Glutamatergic neuron (in vitro differentiated cells): ENCODE measurements around the gene EXOC4. TPM values are rescaled to one million over a fixed set of nuclear protein-coding genes. Genes with fewer than 3 reads are reported as not detected.
"Not testable (repeated sequence)": the region's sequence is repeated elsewhere in the genome, so short reads cannot be mapped to it uniquely, and the experiment has no call there.

Experiments
- DNase-seq: peaks from one replicate; pipeline ENCODE4 v3.0.0; 2022
- H3K27ac Mint-ChIP-seq: one replicate; pipeline ENCODE4 v1.8.0; 2020; ENCODE audit warnings: mild to moderate bottlenecking, mixed read lengths, inconsistent platforms; ENCODE audit not compliant: unreplicated experiment
- H3K27me3 Mint-ChIP-seq: one replicate; pipeline ENCODE4 v1.8.0; 2020; ENCODE audit warnings: mild to moderate bottlenecking, moderate library complexity, mixed read lengths, inconsistent platforms; ENCODE audit not compliant: unreplicated experiment
- H3K36me3 Mint-ChIP-seq: one replicate; pipeline ENCODE4 v1.8.0; 2020; ENCODE audit warnings: mild to moderate bottlenecking, mixed read lengths, inconsistent platforms; ENCODE audit not compliant: unreplicated experiment
- H3K4me1 Mint-ChIP-seq: one replicate; pipeline ENCODE4 v1.8.0; 2020; ENCODE audit warnings: mild to moderate bottlenecking, low read depth, mixed read lengths, inconsistent platforms; ENCODE audit not compliant: unreplicated experiment
- H3K4me3 Mint-ChIP-seq: one replicate; pipeline ENCODE4 v1.8.0; 2020; ENCODE audit warnings: mild to moderate bottlenecking, mixed read lengths, inconsistent platforms; ENCODE audit not compliant: unreplicated experiment
- H3K9me3 Mint-ChIP-seq: one replicate; pipeline ENCODE4 v1.8.0; 2020; ENCODE audit warnings: mild to moderate bottlenecking, moderate library complexity, mixed read lengths, inconsistent platforms; ENCODE audit not compliant: unreplicated experiment
- CTCF ChIP-seq: fragments of 200-600 bp; sonication (generic); IDR thresholded peaks from one replicate; pipeline ENCODE4 v1.5.0; 2021; ENCODE audit not compliant: partially characterized antibody, unreplicated experiment
- total RNA-seq: library from RNA; stranded (reverse); fragmentation: NEBNext Ultra II Directional; extraction: Animal tissue kit (Norgen Biotek cat#: 25700); gene quantifications from one replicate; pipeline ENCODE4 v1.2.1, GENCODE V29; 2021; ENCODE audit not compliant: unreplicated experiment

Gene EXOC4
- total RNA-seq, 1 donor from 2014 or later, result 73.8 TPM

GRCh38 chr7:133776266-133776665 lies 523.4 kb downstream of the EXOC4 start:
- Mint-ChIP-seq H3K36me3 (no peaks in the 10 kb centered on the region), H3K9me3 (peaks cover 5% of the 10 kb centered on the region), H3K27ac (no peak overlapping the region), H3K27me3 (peaks cover 2% of the 10 kb centered on the region), H3K4me1 (peaks cover 20% of the 10 kb centered on the region), H3K4me3 (no peak overlapping the region)
- TF ChIP-seq CTCF, result no peak
- no peak for DNase-seq

- H3K27me3 Mint-ChIP-seq, result peaks cover 2% of the 10 kb centered on the region
- no peak overlapping the region for H3K27ac Mint-ChIP-seq
- no peak for DNase-seq
- no peak for TF ChIP-seq CTCF
- H3K4me3 Mint-ChIP-seq, result no peak overlapping the region
- H3K4me1 Mint-ChIP-seq, result peaks cover 21% of the 10 kb centered on the region
- H3K9me3 Mint-ChIP-seq, result peaks cover 5% of the 10 kb centered on the region
- no peaks in the 10 kb centered on the region for H3K36me3 Mint-ChIP-seq
Measured at GRCh38 chr7:133777701-133778100, 524.8 kb downstream of the EXOC4 start.

- no peak for DNase-seq
- no peak for TF ChIP-seq CTCF
- Mint-ChIP-seq H3K4me1 (peaks cover 18% of the 10 kb centered on the region), H3K4me3 (no peak overlapping the region), H3K36me3 (no peaks in the 10 kb centered on the region), H3K27ac (no peak overlapping the region), H3K9me3 (peaks cover 5% of the 10 kb centered on the region), H3K27me3 (peaks cover 2% of the 10 kb centered on the region)
Measured at GRCh38 chr7:133778472-133778871, 525.6 kb downstream of the EXOC4 start.

- H3K4me3 Mint-ChIP-seq, H3K27me3 Mint-ChIP-seq, DNase-seq, H3K9me3 Mint-ChIP-seq, H3K36me3 Mint-ChIP-seq, H3K27ac Mint-ChIP-seq: not testable (repeated sequence)
- peaks cover 13% of the 10 kb centered on the region for H3K4me1 Mint-ChIP-seq
Measured at GRCh38 chr7:133779538-133779937, 526.7 kb downstream of the EXOC4 start.

GRCh38 chr7:133780912-133781311 lies 528.0 kb downstream of the EXOC4 start:
- Mint-ChIP-seq H3K27me3 (peaks cover 2% of the 10 kb centered on the region), H3K27ac (no peak overlapping the region), H3K9me3 (peaks cover 5% of the 10 kb centered on the region), H3K4me1 (peaks cover 8% of the 10 kb centered on the region), H3K4me3 (no peak overlapping the region), H3K36me3 (no peaks in the 10 kb centered on the region)
- no peak for DNase-seq
- no peak for TF ChIP-seq CTCF

- Mint-ChIP-seq H3K9me3 (peaks cover 5% of the 10 kb centered on the region), H3K27ac (no peak overlapping the region), H3K27me3 (peaks cover 2% of the 10 kb centered on the region), H3K4me1 (peaks cover 8% of the 10 kb centered on the region), H3K36me3 (no peaks in the 10 kb centered on the region), H3K4me3 (no peak overlapping the region)
- DNase-seq, result no peak
- TF ChIP-seq CTCF, result no peak
Measured at GRCh38 chr7:133781486-133782090, 528.7 kb downstream of the EXOC4 start.
